Vagina (tissue), 2 donors: ENCODE measurements around the gene ADAM22. TPM values are rescaled to one million over a fixed set of nuclear protein-coding genes. Genes with fewer than 3 reads are reported as not detected.

Source experiments
- DNase-seq, 2 donors: peaks; one replicate each; pipeline ENCODE4 v3.0.0-alpha.2; 2017; ENCODE audit errors: extremely low spot score in 2 of 2
- H3K27ac ChIP-seq: fragments of 200-600 bp; sonication (generic); one replicate; pipeline ENCODE4 v1.5.1; 2019
- H3K27me3 ChIP-seq: fragments of 200-600 bp; sonication (generic); one replicate; pipeline ENCODE4 v1.5.1; 2019
- H3K36me3 ChIP-seq, 2 donors: fragments of 200-600 bp; sonication (generic); one replicate each; pipeline ENCODE4 v1.5.1; 2017 to 2019
- H3K4me1 ChIP-seq: fragments of 200-600 bp; sonication (generic); one replicate; pipeline ENCODE4 v1.5.1; 2019
- H3K4me3 ChIP-seq, 2 donors: fragments of 200-600 bp; sonication (generic); 1 replicate in 1 of 2; 2 replicates in 1 of 2; pipeline ENCODE4 v1.5.1; 2016 to 2019
- H3K9me3 ChIP-seq: fragments of 200-600 bp; sonication (generic); one replicate; pipeline ENCODE4 v1.5.1; 2019
- CTCF ChIP-seq, 3 experiments: fragments of 450-650 bp in 2 of 3; fragments of 200-600 bp in 1 of 3; sonication (generic) in 1 of 3; IDR thresholded peaks; one replicate each; pipeline ENCODE4 v1.5.1; 2017 to 2019; ENCODE audit warnings: antibody characterized with exemption in 3 of 3, mild to moderate bottlenecking in 2 of 3, moderate library complexity in 2 of 3
- POLR2A ChIP-seq, 2 donors: fragments of 450-650 bp; IDR thresholded peaks; one replicate each; pipeline ENCODE4 v1.6.1; 2017; ENCODE audit warnings: antibody characterized with exemption in 2 of 2, mild to moderate bottlenecking in 2 of 2, moderate library complexity in 2 of 2
- POLR2AphosphoS5 ChIP-seq, 2 donors: sonication (generic); formaldehyde crosslinking; IDR thresholded peaks; one replicate each; pipeline ENCODE4 v1.9.0; 2017; ENCODE audit warnings: antibody characterized with exemption in 2 of 2, mild to moderate bottlenecking in 2 of 2, low read depth in 1 of 2; ENCODE audit not compliant: insufficient read depth in 1 of 2
- intact Hi-C: fragments of 100-400 bp; cut with DNase I; formaldehyde crosslinking; loops from one replicate; pipeline ENCODE4 v1.15.1; 2023
- total RNA-seq: library from RNA; depleted of rRNA; stranded (reverse); fragments of >200 nt; gene quantifications from one replicate; pipeline ENCODE4 v1.2.3, GENCODE V29; 2016

ADAM22 gene
- total RNA-seq, 1 donor from 2014 or later: 6.1 TPM

GRCh38 chr7:87960239-87960638 lies 26.2 kb downstream of the ADAM22 start:
- Histone ChIP-seq H3K27me3 (no peaks in the 10 kb centered on the region), H3K9me3 (no peaks in the 10 kb centered on the region), H3K4me1 (no peaks in the 10 kb centered on the region), H3K4me3 (no peak overlapping the region), H3K27ac (no peak overlapping the region), H3K36me3 (no peaks in the 10 kb centered on the region)
- intact Hi-C loops: no loop called here
- no peak for DNase-seq
- TF ChIP-seq CTCF (IDR thresholded peaks at IDR 0.05): no peak
- TF ChIP-seq POLR2A (IDR thresholded peaks at IDR 0.05): no peak
- TF ChIP-seq POLR2AphosphoS5 (IDR thresholded peaks at IDR 0.05; ENCODE audit: insufficient read depth in 1 of 2, low read depth in 1 of 2): no peak

- Histone ChIP-seq H3K27me3 (no peaks in the 10 kb centered on the region), H3K36me3 (no peaks in the 10 kb centered on the region), H3K9me3 (no peaks in the 10 kb centered on the region), H3K4me3 (no peak overlapping the region), H3K27ac (no peak overlapping the region), H3K4me1 (no peaks in the 10 kb centered on the region)
- no peak for TF ChIP-seq POLR2A (IDR thresholded peaks at IDR 0.05)
- TF ChIP-seq POLR2AphosphoS5 (IDR thresholded peaks at IDR 0.05; ENCODE audit: insufficient read depth in 1 of 2, low read depth in 1 of 2): no peak
- no peak for TF ChIP-seq CTCF (IDR thresholded peaks at IDR 0.05)
- intact Hi-C loops: no loop called here
- DNase-seq: no peak
Measured at GRCh38 chr7:87961754-87962153, 27.7 kb downstream of the ADAM22 start.

DNA sequence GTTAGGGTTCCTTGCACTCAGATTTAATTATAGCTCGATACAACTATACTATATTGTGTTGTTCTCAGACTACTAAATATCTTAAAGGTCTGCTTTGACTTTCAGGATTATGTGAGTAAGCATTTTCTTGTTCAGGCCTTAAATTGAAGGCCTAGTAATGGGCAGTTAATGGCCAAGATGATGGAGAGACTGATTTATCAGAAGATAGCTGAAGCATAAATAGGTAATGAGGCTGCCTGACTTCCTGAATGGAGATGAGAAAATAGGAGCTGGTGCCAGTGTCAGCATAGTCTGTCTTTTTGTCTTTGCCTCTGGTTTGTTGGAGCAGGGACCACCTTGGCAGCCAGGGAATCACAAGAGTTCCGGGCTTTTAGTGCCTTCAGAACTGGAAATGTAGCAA lies 32.2 kb downstream of the ADAM22 start:
- H3K27me3 ChIP-seq: no peaks in the 10 kb centered on the region
- no peak overlapping the region for H3K27ac ChIP-seq
- intact Hi-C loops: no loop called here
- H3K36me3 ChIP-seq: no peaks in the 10 kb centered on the region
- H3K4me3 ChIP-seq: no peak overlapping the region
- H3K4me1 ChIP-seq: no peaks in the 10 kb centered on the region
- no peaks in the 10 kb centered on the region for H3K9me3 ChIP-seq
- no peak for TF ChIP-seq CTCF (IDR thresholded peaks at IDR 0.05)
- no peak for TF ChIP-seq POLR2A (IDR thresholded peaks at IDR 0.05)
- TF ChIP-seq POLR2AphosphoS5 (IDR thresholded peaks at IDR 0.05; ENCODE audit: insufficient read depth in 1 of 2, low read depth in 1 of 2): no peak
- DNase-seq: no peak

GRCh38 chr7:87968021-87968420 lies 34.0 kb downstream of the ADAM22 start:
- intact Hi-C loops: no loop called here
- no peaks in the 10 kb centered on the region for H3K4me1 ChIP-seq
- no peak for DNase-seq
- H3K4me3 ChIP-seq: no peak overlapping the region
- H3K27ac ChIP-seq: no peak overlapping the region
- H3K27me3 ChIP-seq: no peaks in the 10 kb centered on the region
- no peaks in the 10 kb centered on the region for H3K36me3 ChIP-seq
- TF ChIP-seq POLR2A (IDR thresholded peaks at IDR 0.05): no peak
- no peak for TF ChIP-seq POLR2AphosphoS5 (IDR thresholded peaks at IDR 0.05; ENCODE audit: insufficient read depth in 1 of 2, low read depth in 1 of 2)
- no peak for TF ChIP-seq CTCF (IDR thresholded peaks at IDR 0.05)
- H3K9me3 ChIP-seq: no peaks in the 10 kb centered on the region

DNA sequence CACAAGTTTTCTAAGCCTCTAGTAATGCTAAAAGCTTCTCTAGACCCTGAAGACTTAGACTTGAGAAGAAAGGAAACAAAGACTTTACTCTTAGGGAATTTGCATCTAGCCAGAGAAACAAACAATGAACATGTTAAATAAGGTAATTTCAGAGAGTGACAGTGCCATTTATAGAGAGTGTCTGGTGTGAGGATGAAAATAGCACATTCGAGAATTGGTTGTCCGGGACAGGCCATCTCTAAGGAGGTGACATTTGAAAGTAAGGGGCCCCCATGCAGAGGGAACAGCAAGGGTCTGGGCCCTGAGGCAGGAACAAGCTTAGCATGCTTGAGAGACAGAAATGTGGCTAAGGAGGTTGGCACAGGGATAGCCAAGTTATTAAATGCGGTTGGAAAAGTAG lies 48.1 kb downstream of the ADAM22 start:
- Histone ChIP-seq H3K27me3 (no peaks in the 10 kb centered on the region), H3K4me3 (no peak overlapping the region), H3K36me3 (no peaks in the 10 kb centered on the region), H3K27ac (no peak overlapping the region), H3K4me1 (no peaks in the 10 kb centered on the region), H3K9me3 (no peaks in the 10 kb centered on the region)
- no peak for DNase-seq
- intact Hi-C loops: no loop called here
- no peak for TF ChIP-seq CTCF (IDR thresholded peaks at IDR 0.05)
- no peak for TF ChIP-seq POLR2A (IDR thresholded peaks at IDR 0.05)
- TF ChIP-seq POLR2AphosphoS5 (IDR thresholded peaks at IDR 0.05; ENCODE audit: insufficient read depth in 1 of 2, low read depth in 1 of 2): no peak
